Kidney (tissue), 14 donors: ENCODE data around the gene PHF21B. TPM values are rescaled to one million over a fixed set of nuclear protein-coding genes. Genes with fewer than 3 reads are reported as not detected.

ENCODE experiments used
- DNase-seq, 5 donors: peaks; one replicate each; pipeline ENCODE4 v3.0.0-alpha.2; 2013 to 2020
- FAIRE-seq: peaks from 2 replicates; lab custom pipeline; 2012; peaks lifted over from hg19 to GRCh38; lab: Jason Lieb, UNC
- H3K27ac ChIP-seq, 2 donors: one replicate each; pipeline ENCODE4 v1.7.0; 2013; ENCODE audit warnings: low read depth in 2 of 2, low read length in 2 of 2, inconsistent platforms in 1 of 2
- H3K27me3 ChIP-seq: one replicate; pipeline ENCODE4 v1.7.1; 2013; ENCODE audit warnings: low read length, inconsistent platforms; ENCODE audit not compliant: control insufficient read depth, insufficient read depth
- H3K36me3 ChIP-seq, 3 donors: one replicate each; pipeline versions ENCODE4 v1.7.0 to v1.7.1; 2013; ENCODE audit warnings: low read length in 3 of 3, control low read depth in 1 of 3, inconsistent platforms in 1 of 3; ENCODE audit not compliant: insufficient read depth in 3 of 3, control insufficient read depth in 2 of 3
- H3K4me1 ChIP-seq, 3 donors: one replicate each; pipeline versions ENCODE4 v1.7.0 to v1.7.1; 2013; ENCODE audit warnings: low read length in 3 of 3, inconsistent platforms in 1 of 3, low read depth in 1 of 3; ENCODE audit not compliant: control insufficient read depth in 2 of 3, insufficient read depth in 2 of 3
- H3K4me3 ChIP-seq, 3 donors: one replicate each; pipeline versions ENCODE4 v1.7.0 to v1.8.1; 2013; ENCODE audit warnings: low read length in 3 of 3, control low read depth in 1 of 3, inconsistent platforms in 1 of 3
- H3K9ac ChIP-seq, 3 donors: one replicate each; pipeline versions ENCODE4 v1.7.0 to v1.7.1; 2013; ENCODE audit warnings: low read length in 3 of 3, control low read depth in 1 of 3, inconsistent platforms in 1 of 3
- H3K9me3 ChIP-seq, 3 donors: one replicate each; pipeline versions ENCODE4 v1.7.0 to v1.7.1; 2013; ENCODE audit warnings: low read length in 3 of 3, control low read depth in 1 of 3, inconsistent platforms in 1 of 3; ENCODE audit not compliant: control insufficient read depth in 2 of 3, insufficient read depth in 1 of 3
- intact Hi-C: fragments of 100-400 bp; cut with DNase I; formaldehyde crosslinking; loops from one replicate; pipeline ENCODE4 v1.11.1; 2022
- polyA plus RNA-seq: library from polyadenylated mRNA; stranded (reverse); fragments of 350-450 nt; fragmentation: Illumina TruSeq; extraction: RNeasy Lipid Tissue Mini Kit (QIAGEN cat#74804); gene quantifications from one replicate; pipeline ENCODE4 v1.2.3, GENCODE V29; 2014; ENCODE audit warnings: low read depth, low replicate concordance; ENCODE audit not compliant: insufficient read depth
- total RNA-seq: library from RNA; stranded (reverse); fragmentation: NEBNext Ultra II Directional; extraction: Animal tissue kit (Norgen Biotek cat#: 25700); gene quantifications from one replicate; pipeline ENCODE4 v1.2.1, GENCODE V29; 2021
- TF ChIP-seq, protein P1 (sequence below): IDR thresholded peaks from 3 replicates; pipeline ENCODE4 v1.5.1; 2012; ENCODE audit warnings: mild to moderate bottlenecking, moderate library complexity, borderline replicate concordance; ENCODE audit not compliant: insufficient read depth; ENCODE audit errors: extremely low read depth
- donor health status: control.
- donor health status: control.
- donor health status: control.
- donor health status: control.
- donor health status: control.
- donor health status: DM: yes; HTN: yes; CAD: no.
- donor health status: Normal renal cell carcinoma (clear cell type).

Gene PHF21B
- total and polyA plus RNA-seq, 2 donors from 2014 or later = 1.1 to 2.8 TPM

DNA sequence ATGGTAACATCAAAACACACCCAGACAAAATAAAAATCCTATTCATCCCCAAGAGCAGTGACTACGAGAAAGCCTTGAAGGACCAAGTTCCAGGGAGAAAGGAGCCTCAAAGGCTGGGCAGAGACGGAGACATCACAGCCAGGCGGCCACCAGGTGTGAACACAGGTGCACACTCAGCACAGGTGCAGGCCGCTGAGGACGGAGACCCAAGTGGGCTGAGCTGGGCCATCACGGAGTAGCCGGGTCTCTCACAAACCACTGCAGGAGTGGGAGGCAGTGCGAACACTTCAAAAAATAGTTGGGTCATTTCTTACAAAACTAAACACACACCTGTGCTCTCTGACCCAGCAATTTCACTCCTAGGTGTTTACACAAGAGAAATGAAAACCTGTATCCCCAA, 72.6 kb downstream of the PHF21B start:
- H3K4me3 ChIP-seq = no peak overlapping the region
- TF ChIP-seq, protein P1, sequence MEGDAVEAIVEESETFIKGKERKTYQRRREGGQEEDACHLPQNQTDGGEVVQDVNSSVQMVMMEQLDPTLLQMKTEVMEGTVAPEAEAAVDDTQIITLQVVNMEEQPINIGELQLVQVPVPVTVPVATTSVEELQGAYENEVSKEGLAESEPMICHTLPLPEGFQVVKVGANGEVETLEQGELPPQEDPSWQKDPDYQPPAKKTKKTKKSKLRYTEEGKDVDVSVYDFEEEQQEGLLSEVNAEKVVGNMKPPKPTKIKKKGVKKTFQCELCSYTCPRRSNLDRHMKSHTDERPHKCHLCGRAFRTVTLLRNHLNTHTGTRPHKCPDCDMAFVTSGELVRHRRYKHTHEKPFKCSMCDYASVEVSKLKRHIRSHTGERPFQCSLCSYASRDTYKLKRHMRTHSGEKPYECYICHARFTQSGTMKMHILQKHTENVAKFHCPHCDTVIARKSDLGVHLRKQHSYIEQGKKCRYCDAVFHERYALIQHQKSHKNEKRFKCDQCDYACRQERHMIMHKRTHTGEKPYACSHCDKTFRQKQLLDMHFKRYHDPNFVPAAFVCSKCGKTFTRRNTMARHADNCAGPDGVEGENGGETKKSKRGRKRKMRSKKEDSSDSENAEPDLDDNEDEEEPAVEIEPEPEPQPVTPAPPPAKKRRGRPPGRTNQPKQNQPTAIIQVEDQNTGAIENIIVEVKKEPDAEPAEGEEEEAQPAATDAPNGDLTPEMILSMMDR = no peak
- FAIRE-seq (no peak), DNase-seq (peak in 1 of 5 donors; percentile 54)
- H3K27me3 ChIP-seq = no peaks in the 10 kb centered on the region
- H3K9me3 ChIP-seq = no peaks in the 10 kb centered on the region
- H3K36me3 ChIP-seq = no peaks in the 10 kb centered on the region
- H3K9ac ChIP-seq = no peak overlapping the region
- H3K27ac ChIP-seq = no peak overlapping the region
- no peaks in the 10 kb centered on the region for H3K4me1 ChIP-seq
- intact Hi-C loops = no loop called here

DNA sequence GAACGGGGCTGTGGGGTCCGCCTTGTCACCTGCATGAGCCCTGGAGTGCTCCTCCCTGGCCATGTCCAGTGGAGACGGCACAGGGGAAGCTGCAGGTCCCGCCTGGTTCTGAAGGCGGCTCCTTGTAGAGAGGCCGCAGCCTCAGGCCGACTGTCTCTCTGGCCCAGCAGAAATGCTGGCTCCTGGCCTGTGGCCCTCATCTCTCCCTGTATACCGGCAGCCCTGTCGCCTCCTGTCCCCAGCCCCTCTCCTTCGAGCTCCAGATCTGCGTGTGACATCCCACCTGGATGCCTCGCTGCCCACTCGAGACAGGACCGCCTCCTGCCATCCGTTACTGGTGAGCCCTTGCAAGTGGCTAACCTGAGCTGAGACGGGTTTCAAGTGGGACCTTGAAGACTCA, 73.6 kb downstream of the PHF21B start:
- Histone ChIP-seq H3K27me3 (no peaks in the 10 kb centered on the region), H3K36me3 (no peaks in the 10 kb centered on the region), H3K9ac (no peak overlapping the region), H3K4me3 (no peak overlapping the region), H3K9me3 (no peaks in the 10 kb centered on the region), H3K27ac (no peak overlapping the region), H3K4me1 (no peaks in the 10 kb centered on the region)
- FAIRE-seq (no peak), DNase-seq (peak in 1 of 5 donors; percentile 60)
- TF ChIP-seq, protein P1 = no peak
- intact Hi-C loops = no loop called here

DNA sequence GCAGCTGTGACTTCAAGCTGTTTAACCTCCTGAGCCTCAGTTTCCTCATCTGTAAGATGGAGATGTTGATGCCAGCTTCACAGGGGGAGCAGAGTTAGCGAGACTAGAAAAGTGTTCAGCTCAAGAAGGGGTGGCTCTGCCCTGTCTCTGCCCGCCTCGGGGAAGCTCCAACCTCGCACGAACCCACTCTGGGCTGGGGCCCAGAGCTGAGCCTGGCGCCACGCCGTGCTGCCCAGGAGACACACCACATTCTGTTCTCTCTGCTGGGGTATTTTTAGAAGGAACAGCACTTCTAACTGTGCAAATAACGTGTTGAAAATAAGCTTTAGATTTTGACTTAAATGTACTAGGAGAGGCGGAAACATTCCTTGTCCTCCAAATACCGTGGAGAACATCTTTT, 74.1 kb downstream of the PHF21B start:
- intact Hi-C loops = no loop called here
- Histone ChIP-seq H3K36me3 (no peaks in the 10 kb centered on the region), H3K9me3 (no peaks in the 10 kb centered on the region), H3K27me3 (no peaks in the 10 kb centered on the region), H3K4me3 (no peak overlapping the region), H3K27ac (no peak overlapping the region), H3K4me1 (no peaks in the 10 kb centered on the region), H3K9ac (no peak overlapping the region)
- TF ChIP-seq, protein P1 = no peak
- DNase-seq = no peak
- no peak for FAIRE-seq

DNA sequence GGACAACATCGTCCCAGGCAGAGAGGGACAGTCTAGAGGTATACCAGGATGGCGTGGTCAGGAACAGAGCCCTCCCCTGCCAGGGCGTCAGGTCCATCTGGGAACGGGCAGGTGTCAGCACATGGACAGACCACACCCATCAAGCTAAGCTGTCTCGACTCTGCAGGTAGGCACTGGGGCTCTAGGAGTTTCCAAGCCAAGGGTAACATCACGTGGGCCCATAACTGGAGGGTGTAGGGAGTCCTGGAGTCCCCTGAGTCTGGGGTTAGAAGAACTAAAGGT, 75.4 kb downstream of the PHF21B start:
- intact Hi-C loops = no loop called here
- no peak overlapping the region for H3K27ac ChIP-seq
- DNase-seq = peak in 1 of 5 donors; percentile 44

More for the DNA sequence above, 75.4 kb downstream of the PHF21B start:
- H3K9ac ChIP-seq = no peak overlapping the region
- no peak for FAIRE-seq
- H3K4me3 ChIP-seq = no peak overlapping the region
- TF ChIP-seq, protein P1 = no peak
- no peaks in the 10 kb centered on the region for H3K27me3 ChIP-seq
- no peaks in the 10 kb centered on the region for H3K36me3 ChIP-seq
- no peaks in the 10 kb centered on the region for H3K9me3 ChIP-seq
- H3K4me1 ChIP-seq = no peaks in the 10 kb centered on the region
